IMR-90 (cell line): Measurements from ENCODE around the gene AKR7A2. TPM values are rescaled to one million over a fixed set of nuclear protein-coding genes. Genes with fewer than 3 reads are reported as not detected.

ENCODE experiments used
- ATAC-seq: fragments of 200-7000 bp; cut with Tn5 transposase; 2 replicates; pipeline ENCODE4 v1.9.1; 2020; ENCODE audit warnings: low read depth, mild to moderate bottlenecking, moderate library complexity
- BruUV-seq: library from RNA; stranded (reverse); fragments of 400-500 nt; replicated peaks from 2 replicates; lab custom pipeline; 2021; lab: Mats Ljungman, UMichigan
- CTCF ChIA-PET: fragments of 300-600 bp; formaldehyde crosslinking; extraction: SDS; loops from one replicate; lab custom pipeline; 2021; ENCODE audit warnings: antibody characterized with exemption; lab: Yijun Ruan, JAX
- POLR2A ChIA-PET: fragments of 300-600 bp; sonication (Branson Sonifier 250); formaldehyde crosslinking; loops from one replicate; lab custom pipeline; 2022; ENCODE audit warnings: antibody characterized with exemption; ENCODE audit not compliant: unreplicated experiment; lab: Charles Lee
- DNase-seq: peaks from one replicate; pipeline ENCODE4 v3.0.0; 2013
- H2AFZ ChIP-seq: replicated peaks from 2 replicates; pipeline ENCODE3; 2013; ENCODE audit warnings: low read length, mild to moderate bottlenecking; ENCODE audit not compliant: poor library complexity
- H2AK5ac ChIP-seq: 2 replicates; pipeline ENCODE4 v1.6.1; 2013; ENCODE audit warnings: low read depth, low read length, inconsistent platforms
- H2AK9ac ChIP-seq: replicated peaks from 2 replicates; pipeline ENCODE3; 2013; ENCODE audit warnings: mild to moderate bottlenecking, low read depth, low read length, moderate library complexity; ENCODE audit not compliant: poor library complexity
- H2BK120ac ChIP-seq: 2 replicates; pipeline ENCODE4 v1.6.1; 2013; ENCODE audit warnings: low read depth, low read length, inconsistent platforms
- H2BK15ac ChIP-seq: 3 replicates; pipeline ENCODE4 v1.6.1; 2013; ENCODE audit warnings: low read depth, low read length, inconsistent platforms
- H2BK20ac ChIP-seq: 2 replicates; pipeline ENCODE4 v1.6.1; 2013; ENCODE audit warnings: low read depth, mild to moderate bottlenecking, inconsistent platforms, low read length, moderate library complexity
- H2BK5ac ChIP-seq: 2 replicates; pipeline ENCODE4 v1.6.1; 2013; ENCODE audit warnings: mild to moderate bottlenecking, low read depth, low read length, inconsistent platforms; ENCODE audit not compliant: poor library complexity, severe bottlenecking
- H3K14ac ChIP-seq: replicated peaks from 2 replicates; pipeline ENCODE4 v1.6.1; 2013; ENCODE audit warnings: low read depth, low read length, inconsistent platforms
- H3K18ac ChIP-seq: 2 replicates; pipeline ENCODE4 v1.6.1; 2013; ENCODE audit warnings: low read depth, low read length, control low read depth
- H3K23ac ChIP-seq: 2 replicates; pipeline ENCODE4 v1.6.1; 2013; ENCODE audit warnings: low read depth, low read length, inconsistent platforms
- H3K27ac ChIP-seq: 2 replicates; pipeline ENCODE4 v1.5.1; 2013; ENCODE audit warnings: mild to moderate bottlenecking, control low read depth, low read length; ENCODE audit not compliant: insufficient read depth
- H3K27me3 ChIP-seq: 2 replicates; pipeline ENCODE4 v1.6.1; 2013; ENCODE audit warnings: low read length; ENCODE audit not compliant: control insufficient read depth, insufficient read depth
- H3K36me3 ChIP-seq: 2 replicates; pipeline ENCODE4 v1.6.1; 2013; ENCODE audit warnings: low read length, mixed read lengths; ENCODE audit not compliant: control insufficient read depth, insufficient read depth
- H3K4ac ChIP-seq: 2 replicates; pipeline ENCODE4 v1.6.1; 2013; ENCODE audit warnings: low read depth, low read length, inconsistent platforms
- H3K4me1 ChIP-seq: 2 replicates; pipeline ENCODE4 v1.6.1; 2013; ENCODE audit warnings: low read length, mixed read lengths; ENCODE audit not compliant: control insufficient read depth, insufficient read depth
- H3K4me2 ChIP-seq: 2 replicates; pipeline ENCODE4 v1.6.1; 2013; ENCODE audit warnings: low read depth, mild to moderate bottlenecking, control low read depth, low read length, moderate library complexity
- H3K4me3 ChIP-seq: 2 replicates; pipeline ENCODE4 v1.5.1; 2013; ENCODE audit warnings: low read depth, mild to moderate bottlenecking, control low read depth, low read length, moderate library complexity; ENCODE audit not compliant: insufficient read depth
- H3K56ac ChIP-seq: 2 replicates; pipeline ENCODE4 v1.6.1; 2013; ENCODE audit warnings: low read length, inconsistent platforms; ENCODE audit not compliant: insufficient read depth; ENCODE audit errors: extremely low read depth
- H3K79me1 ChIP-seq, 2 experiments: 2 replicates each; pipeline ENCODE4 v1.6.1; 2013; ENCODE audit warnings: low read length in 2 of 2, inconsistent platforms in 1 of 2, low read depth in 1 of 2
- H3K9ac ChIP-seq: 2 replicates; pipeline ENCODE4 v1.6.1; 2013; ENCODE audit warnings: low read depth, low read length, control low read depth
- H3K9me1 ChIP-seq: 2 replicates; pipeline ENCODE4 v1.6.1; 2013; ENCODE audit warnings: low read length, inconsistent platforms; ENCODE audit not compliant: insufficient read depth
- H3K9me3 ChIP-seq: 2 replicates; pipeline ENCODE4 v1.6.1; 2013; ENCODE audit warnings: low read length; ENCODE audit not compliant: control insufficient read depth, insufficient read depth
- H4K20me1 ChIP-seq: 2 replicates; pipeline ENCODE4 v1.6.1; 2013; ENCODE audit warnings: low read length, inconsistent platforms; ENCODE audit not compliant: insufficient read depth
- H4K5ac ChIP-seq: 2 replicates; pipeline ENCODE4 v1.6.1; 2013; ENCODE audit warnings: mild to moderate bottlenecking, low read depth, low read length, control low read depth
- H4K8ac ChIP-seq, 2 experiments: 2 replicates each; pipeline ENCODE4 v1.6.1; 2013; ENCODE audit warnings: low read depth in 2 of 2, low read length in 2 of 2, control low read depth in 1 of 2, inconsistent platforms in 1 of 2
- H4K91ac ChIP-seq: 2 replicates; pipeline ENCODE4 v1.6.1; 2013; ENCODE audit warnings: low read depth, low read length, inconsistent platforms; ENCODE audit not compliant: insufficient read depth
- MXI1 ChIP-seq: IDR thresholded peaks from 2 replicates; pipeline ENCODE4 v1.6.1; 2012; ENCODE audit warnings: low read depth, mild to moderate bottlenecking, low read length, moderate library complexity, borderline replicate concordance
- POLR2A ChIP-seq: IDR thresholded peaks from 2 replicates; pipeline ENCODE4 v1.6.1; 2012; ENCODE audit warnings: mild to moderate bottlenecking, low read depth, low read length
- WGBS, 2 experiments: methylation state at CpG; one replicate each; pipeline versions ENCODE4 v1.1.5 to v1.1.7; 2013; ENCODE audit warnings: missing lambda C conversion rate in 2 of 2; ENCODE audit not compliant: insufficient read length in 1 of 2; ENCODE audit errors: extremely low coverage in 2 of 2; 5-methylcytosine and 5-hydroxymethylcytosine counted together
- dilution Hi-C: fragments of 300-500 bp; cut with HindIII; formaldehyde crosslinking; loops from one replicate; pipeline ENCODE4 v1.14.3; 2018; ENCODE audit warnings: low sequenced_read_pairs; ENCODE audit not compliant: unreplicated experiment
- in situ Hi-C: fragments of 300-500 bp; cut with MboI; formaldehyde crosslinking; loops from 3 replicates; pipeline ENCODE4 v1.14.3; 2019; ENCODE audit warnings: low sequenced_read_pairs, inconsistent platforms, mixed read lengths
- intact Hi-C: fragments of 100-400 bp; cut with micrococcal nuclease; formaldehyde crosslinking; loops from 2 replicates; pipeline ENCODE4 v1.10.0; 2022
- polyA plus RNA-seq, 3 experiments: library from polyadenylated mRNA; depleted of rRNA; stranded (reverse); fragments of >200 nt; gene quantifications; 2 replicates each; pipeline ENCODE4 v1.2.3, GENCODE V29; 2012; ENCODE audit warnings: low replicate concordance in 1 of 3
- total RNA-seq: library from RNA; depleted of rRNA; stranded (reverse); fragments of >200 nt; gene quantifications from 2 replicates; pipeline ENCODE4 v1.2.3, GENCODE V29; 2012

AKR7A2 gene
- total and polyA plus RNA-seq, 2 of the 4 experiments (the other 2 are of a cell fraction), result 55.8 to 60.2 TPM

DNA sequence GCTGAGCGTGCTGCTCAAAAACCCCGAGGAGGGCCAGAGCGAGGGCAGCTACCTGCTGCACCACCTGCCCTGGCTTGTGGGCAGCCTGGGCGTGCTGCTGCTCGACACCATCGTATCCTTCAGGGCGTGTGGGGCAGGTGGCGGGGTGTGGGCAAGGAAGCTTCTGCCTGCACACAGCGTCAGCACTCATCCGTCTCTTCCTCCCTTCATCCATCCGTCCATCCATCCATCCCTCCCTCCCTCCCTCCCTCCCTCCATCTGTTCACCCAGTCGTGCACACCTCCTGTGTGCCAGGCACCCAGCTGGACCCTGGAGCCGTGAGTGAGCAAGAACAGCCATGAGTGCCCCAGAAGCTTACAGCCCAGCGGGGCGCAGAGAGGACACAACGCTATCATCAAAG, 15.4 kb upstream of the AKR7A2 start:
- no peaks in the 10 kb centered on the region for H3K9me3 ChIP-seq
- no peaks in the 10 kb centered on the region; the same call in none of the 2 replicates for H4K20me1 ChIP-seq
- H3K79me1 ChIP-seq, result peaks cover 0 to 6% of the 10 kb centered on the region in 2 experiments; a peak in 1 of 4 replicates
- no peak overlapping the region for H3K56ac ChIP-seq
- intact Hi-C loops (no loop called here), dilution Hi-C loops (no loop called here), in situ Hi-C loops (no loop called here)
- no peak overlapping the region for H2AK9ac ChIP-seq
- H3K4me2 ChIP-seq, result no peak overlapping the region
- no peak for TF ChIP-seq MXI1
- no peak for TF ChIP-seq POLR2A
- no TSS peak for BruUV-seq
- H3K27me3 ChIP-seq, result no peaks in the 10 kb centered on the region
- H3K4ac ChIP-seq, result no peak overlapping the region
- H4K91ac ChIP-seq, result no peak overlapping the region
- peaks cover 3% of the 10 kb centered on the region; the same call in 1 of the 2 replicates for H3K9me1 ChIP-seq
- H3K4me1 ChIP-seq, result no peaks in the 10 kb centered on the region
- H2BK120ac ChIP-seq, result no peak overlapping the region
- peaks cover 59% of the 10 kb centered on the region for H3K36me3 ChIP-seq
- POLR2A ChIA-PET, result no interaction called here
- ATAC-seq (no peak), DNase-seq (no peak)
- H4K5ac ChIP-seq, result no peak overlapping the region
- no peak overlapping the region for H2BK5ac ChIP-seq
- H4K8ac ChIP-seq, result no peak overlapping the region
- CTCF ChIA-PET, result no interaction called here
- H3K27ac ChIP-seq, result no peak overlapping the region
- H2BK20ac ChIP-seq, result no peak overlapping the region
- H3K23ac ChIP-seq, result no peak overlapping the region
- H2BK15ac ChIP-seq, result no peak overlapping the region
- H3K9ac ChIP-seq, result no peak overlapping the region
- H3K18ac ChIP-seq, result no peak overlapping the region
- no peak overlapping the region for H3K14ac ChIP-seq
- no peak overlapping the region for H2AFZ ChIP-seq
- no peak overlapping the region for H3K4me3 ChIP-seq
- H2AK5ac ChIP-seq, result no peak overlapping the region
- WGBS, 2 experiments, result 100% methylated on average over 7 of the region's 16 CpGs; no CpG with 5 or more reads in 1 of the 2 experiments
